ENCODE data around the gene POU2F1. TPM values are rescaled to one million over a fixed set of nuclear protein-coding genes. Genes with fewer than 3 reads are reported as not detected.

Gene POU2F1
- total RNA-seq, 1 experiment from 2014 or later, result 25.3 TPM

DNA sequence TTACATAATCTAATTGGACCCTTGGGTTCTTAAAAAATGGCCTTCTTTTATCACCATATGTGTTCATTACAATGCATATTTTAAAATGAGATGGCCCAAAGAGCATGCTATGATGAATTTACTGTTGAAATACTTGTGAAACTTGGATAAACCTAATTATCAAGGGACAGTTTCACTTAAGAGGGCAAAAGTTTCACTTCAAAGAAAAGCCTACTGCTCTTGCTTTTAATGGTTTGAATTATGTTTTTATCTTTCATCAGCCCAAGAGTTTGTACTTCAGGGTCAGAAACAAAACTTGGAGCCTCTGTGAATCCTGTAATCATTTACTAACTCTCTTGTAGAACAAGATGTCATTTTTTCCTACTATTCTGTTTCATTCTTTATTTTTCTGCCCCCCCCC lies 32.3 kb downstream of the POU2F1 start:
- CTCF ChIA-PET, result interaction anchor here (0.6 kb wide), 1 partner anchor 8 kb away, joined by 3 read pairs; no protein-coding TSS in a partner anchor
- Mint-ChIP-seq H3K4me1 (ENCODE audit: low read depth, unreplicated experiment) (peaks cover 10% of the 10 kb centered on the region), H3K27me3 (ENCODE audit: unreplicated experiment) (no peaks in the 10 kb centered on the region), H3K4me3 (ENCODE audit: low read depth, unreplicated experiment) (no peak overlapping the region), H3K9me3 (ENCODE audit: low read depth, unreplicated experiment) (no peaks in the 10 kb centered on the region), H3K36me3 (ENCODE audit: insufficient read depth, unreplicated experiment) (no peaks in the 10 kb centered on the region), H3K27ac (ENCODE audit: unreplicated experiment) (no peak overlapping the region)
- no peak for TF ChIP-seq CTCF (IDR thresholded peaks at IDR 0.05; ENCODE audit: unreplicated experiment)
- BruUV-seq (replicated peaks), result no TSS peak
- intact Hi-C loops (cut with micrococcal nuclease; ENCODE audit: unreplicated experiment), result no loop called here
- DNase-seq, result no peak

- Mint-ChIP-seq H3K9me3 (ENCODE audit: low read depth, unreplicated experiment) (no peaks in the 10 kb centered on the region), H3K27ac (ENCODE audit: unreplicated experiment) (no peak overlapping the region), H3K27me3 (ENCODE audit: unreplicated experiment) (no peaks in the 10 kb centered on the region), H3K4me3 (ENCODE audit: low read depth, unreplicated experiment) (no peak overlapping the region), H3K36me3 (ENCODE audit: insufficient read depth, unreplicated experiment) (no peaks in the 10 kb centered on the region), H3K4me1 (ENCODE audit: low read depth, unreplicated experiment) (no peaks in the 10 kb centered on the region)
- CTCF ChIA-PET, result interaction anchor here (1.2 kb wide), 1 partner anchor 9 kb away, joined by 3 read pairs; no protein-coding TSS in a partner anchor
- no peak for DNase-seq
- no TSS peak for BruUV-seq (replicated peaks)
- intact Hi-C loops (cut with micrococcal nuclease; ENCODE audit: unreplicated experiment), result no loop called here
- no peak for TF ChIP-seq CTCF (IDR thresholded peaks at IDR 0.05; ENCODE audit: unreplicated experiment)
These were observed 38.2 kb downstream of the POU2F1 start for GRCh38 chr1:167258858-167259257.

GRCh38 chr1:167262836-167263235 lies 42.1 kb downstream of the POU2F1 start:
- intact Hi-C loops (cut with micrococcal nuclease; ENCODE audit: unreplicated experiment), result no loop called here
- H3K4me3 Mint-ChIP-seq (ENCODE audit: low read depth, unreplicated experiment), result no peak overlapping the region
- no peaks in the 10 kb centered on the region for H3K27me3 Mint-ChIP-seq (ENCODE audit: unreplicated experiment)
- H3K4me1 Mint-ChIP-seq (ENCODE audit: low read depth, unreplicated experiment), result no peaks in the 10 kb centered on the region
- no peaks in the 10 kb centered on the region for H3K36me3 Mint-ChIP-seq (ENCODE audit: insufficient read depth, unreplicated experiment)
- BruUV-seq (replicated peaks), result no TSS peak
- no peaks in the 10 kb centered on the region for H3K9me3 Mint-ChIP-seq (ENCODE audit: low read depth, unreplicated experiment)
- no peak for DNase-seq
- H3K27ac Mint-ChIP-seq (ENCODE audit: unreplicated experiment), result no peak overlapping the region
- CTCF ChIA-PET, result interaction anchor here (0.8 kb wide), 1 partner anchor 151 kb away, joined by 4 read pairs; no protein-coding TSS in a partner anchor
- no peak for TF ChIP-seq CTCF (IDR thresholded peaks at IDR 0.05; ENCODE audit: unreplicated experiment)

DNA sequence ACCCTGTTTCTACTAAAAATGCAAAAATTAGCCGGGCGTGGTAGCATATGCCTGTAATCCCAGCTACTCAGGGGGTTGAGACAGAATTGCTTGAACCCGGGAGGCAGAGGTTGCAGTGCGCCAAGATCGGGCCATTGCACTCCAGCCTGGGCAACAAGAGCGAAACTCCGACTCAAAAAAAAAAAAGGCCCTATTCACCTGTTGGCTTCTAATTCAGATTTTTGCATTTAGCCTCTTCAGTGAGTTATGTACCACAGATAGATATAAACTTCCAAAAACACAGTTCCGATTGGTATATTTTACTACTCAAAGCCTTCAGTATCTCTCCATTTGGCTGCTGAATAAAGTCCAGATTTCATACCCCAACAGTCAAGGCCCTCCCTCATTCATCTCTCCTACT lies 42.7 kb downstream of the POU2F1 start:
- H3K27me3 Mint-ChIP-seq (ENCODE audit: unreplicated experiment), result no peaks in the 10 kb centered on the region
- BruUV-seq (replicated peaks), result no TSS peak
- CTCF ChIA-PET, result interaction anchor here (0.8 to 1.1 kb wide), 2 partner anchors 43 to 151 kb away, joined by 4 to 7 read pairs; partner anchors contain the start of gene POU2F1
- no peak overlapping the region for H3K4me3 Mint-ChIP-seq (ENCODE audit: low read depth, unreplicated experiment)
- intact Hi-C loops (cut with micrococcal nuclease; ENCODE audit: unreplicated experiment), result no loop called here
- TF ChIP-seq CTCF (IDR thresholded peaks at IDR 0.05; ENCODE audit: unreplicated experiment), result no peak
- no peak for DNase-seq
- no peak overlapping the region for H3K27ac Mint-ChIP-seq (ENCODE audit: unreplicated experiment)
- no peaks in the 10 kb centered on the region for H3K9me3 Mint-ChIP-seq (ENCODE audit: low read depth, unreplicated experiment)
- H3K36me3 Mint-ChIP-seq (ENCODE audit: insufficient read depth, unreplicated experiment), result no peaks in the 10 kb centered on the region
- peaks cover 4% of the 10 kb centered on the region for H3K4me1 Mint-ChIP-seq (ENCODE audit: low read depth, unreplicated experiment)
